ENCODE measurements around the gene IRAG1.
"Not testable (repeated sequence)": the region's sequence is repeated elsewhere in the genome, so short reads cannot be mapped to it uniquely, and the experiment has no call there.

IRAG1 gene

DNA sequence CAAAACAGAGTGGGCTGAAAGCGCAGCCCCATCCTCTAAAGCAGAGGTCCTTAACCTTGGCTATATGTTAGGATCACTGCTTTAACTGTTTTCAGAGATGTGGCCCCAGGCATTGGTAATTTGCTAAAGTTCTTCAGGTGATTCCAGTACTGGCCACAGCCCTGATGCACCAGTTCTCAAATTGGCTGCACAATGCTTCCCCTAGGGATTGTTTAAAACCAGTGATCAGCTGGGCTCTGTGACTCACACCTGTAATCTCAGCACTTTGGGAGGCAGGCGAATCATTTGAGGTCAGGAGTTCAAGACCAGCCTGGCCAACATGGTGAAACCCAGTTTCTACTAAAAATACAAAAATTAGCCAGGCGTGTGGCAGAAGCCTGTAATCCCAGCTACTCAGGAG, 8.4 kb upstream of the IRAG1 start:
- no peak for DNase-seq (ENCODE audit: low read depth)

DNA sequence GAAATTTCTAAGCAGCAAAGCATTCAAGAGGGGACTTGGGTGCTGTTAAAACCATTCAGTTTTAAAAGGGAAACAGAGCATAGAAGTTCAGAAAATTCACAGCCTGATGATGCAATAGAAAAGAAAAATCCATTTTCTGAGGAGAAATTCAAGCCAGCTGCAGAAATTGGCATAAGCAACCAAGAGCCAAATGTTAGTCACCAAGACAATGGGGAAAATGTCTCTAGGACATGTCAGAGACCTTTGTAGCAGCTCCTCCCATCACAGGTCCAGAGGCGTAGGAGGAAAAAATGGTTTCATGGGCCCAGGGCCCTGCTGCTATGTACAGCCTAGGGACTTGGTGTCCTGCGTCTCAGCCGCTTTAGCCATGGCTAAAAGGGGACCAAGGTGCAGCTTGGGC, 5.5 kb upstream of the IRAG1 start:
- DNase-seq (ENCODE audit: low read depth), result no peak

DNA sequence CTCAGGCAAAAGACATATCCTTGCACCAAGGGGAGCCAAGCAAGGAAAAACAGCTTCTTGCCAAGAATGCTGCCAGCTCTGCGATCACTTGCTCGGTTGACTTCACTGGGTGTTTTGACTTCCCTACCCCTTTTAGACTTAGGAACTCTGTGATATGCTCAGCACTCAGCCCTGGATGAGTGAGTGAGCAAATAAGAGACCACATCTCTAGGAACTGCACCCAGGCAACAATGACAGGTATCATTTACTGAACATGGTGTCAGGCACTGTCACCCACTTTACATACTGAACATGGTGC, 3.7 kb upstream of the IRAG1 start:
- no peak for DNase-seq (ENCODE audit: low read depth)

DNA sequence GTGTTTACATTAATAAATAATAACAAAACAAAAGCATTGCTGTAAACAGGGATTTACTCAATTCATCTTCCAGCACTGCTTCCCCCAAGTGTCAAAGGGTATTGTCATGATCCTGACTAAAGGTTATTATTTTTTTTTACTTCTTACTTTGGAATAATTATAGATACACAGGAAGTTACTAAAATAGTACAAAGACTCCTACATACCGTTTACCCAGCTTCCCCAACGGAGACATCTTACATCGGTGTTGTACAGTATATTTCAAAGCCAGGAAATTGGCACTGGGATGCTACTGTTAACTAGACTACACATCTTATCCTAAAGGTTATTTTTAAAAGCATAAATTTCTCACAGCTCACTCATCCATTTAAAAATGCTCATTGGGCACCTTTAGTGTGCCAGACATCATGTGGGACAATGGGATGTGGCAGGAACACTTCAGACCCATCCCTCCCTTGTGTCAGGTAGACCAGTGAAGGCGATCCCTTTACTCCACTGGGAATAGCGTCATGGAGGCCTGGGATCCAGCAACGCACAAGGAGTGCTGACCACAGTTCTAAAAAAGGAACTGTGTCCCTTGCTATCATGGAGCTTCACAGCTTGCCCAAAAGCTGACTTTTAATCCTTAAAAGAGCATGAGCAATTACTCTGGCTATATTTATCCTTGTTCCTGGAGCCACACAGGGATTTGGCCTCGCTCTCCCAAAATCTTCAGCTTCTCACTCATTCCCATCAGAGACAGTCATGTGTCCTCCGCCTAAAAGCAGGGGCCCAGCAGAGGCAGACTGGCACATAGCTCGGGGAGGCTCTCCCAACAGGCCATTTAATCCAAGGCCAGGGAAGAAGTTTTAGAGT, 3.1 kb upstream of the IRAG1 start:
- DNase-seq (ENCODE audit: low read depth), result no peak

DNA sequence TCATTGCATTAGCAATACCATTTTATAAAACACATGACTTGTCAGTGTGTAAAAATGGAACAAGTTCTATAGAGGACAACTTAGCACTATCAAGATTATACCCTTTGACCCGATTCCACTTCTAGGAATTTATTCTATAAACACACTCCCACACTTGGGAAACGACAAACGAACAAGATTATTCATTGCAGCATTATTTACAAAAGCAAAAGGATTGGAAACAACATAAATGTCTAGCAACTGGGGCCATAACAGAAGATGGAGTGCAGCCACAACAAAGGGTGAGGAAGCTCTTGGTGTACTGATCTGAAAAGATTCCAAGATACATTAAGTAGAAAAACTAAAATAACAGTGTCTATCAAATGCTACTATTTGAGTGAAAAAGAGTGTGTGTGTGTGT, 2.3 kb upstream of the IRAG1 start:
- DNase-seq (ENCODE audit: low read depth), result no peak

DNA sequence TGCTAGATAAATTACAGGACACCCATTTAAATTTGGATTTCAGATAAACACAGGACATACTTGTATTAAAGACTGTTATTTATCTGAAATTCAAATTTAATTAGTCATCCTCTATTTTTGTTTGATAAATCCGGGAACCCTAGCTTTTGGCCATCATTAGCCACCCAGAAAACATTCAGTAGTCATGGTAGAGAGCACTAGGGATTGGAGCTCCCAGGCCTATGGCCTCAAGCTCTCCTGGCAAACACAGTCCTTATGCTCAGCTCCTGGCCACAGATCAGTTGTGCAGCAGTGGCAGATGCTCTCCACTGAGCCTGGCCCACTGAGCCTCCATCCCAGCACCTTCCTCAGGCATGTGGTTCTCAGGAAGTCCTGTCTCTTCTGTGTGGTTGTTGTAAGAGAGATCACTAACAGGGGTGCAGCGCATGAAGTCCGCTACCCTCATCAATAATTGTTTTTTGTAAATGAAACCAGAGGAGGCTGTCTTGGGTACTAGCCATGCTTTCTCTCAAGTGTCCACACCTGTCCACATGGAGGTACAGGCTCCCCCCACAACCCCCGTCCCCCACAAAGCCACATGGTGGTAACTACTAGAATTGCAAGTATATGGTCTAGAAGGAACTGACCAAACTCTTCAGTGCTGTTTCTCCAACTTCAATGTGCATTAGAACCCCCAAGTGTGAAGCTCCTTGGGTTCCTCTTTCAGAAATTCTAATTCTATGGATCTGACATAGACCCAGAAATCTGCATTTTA, 1.1 kb upstream of the IRAG1 start:
- no peak for DNase-seq (ENCODE audit: low read depth)

DNA sequence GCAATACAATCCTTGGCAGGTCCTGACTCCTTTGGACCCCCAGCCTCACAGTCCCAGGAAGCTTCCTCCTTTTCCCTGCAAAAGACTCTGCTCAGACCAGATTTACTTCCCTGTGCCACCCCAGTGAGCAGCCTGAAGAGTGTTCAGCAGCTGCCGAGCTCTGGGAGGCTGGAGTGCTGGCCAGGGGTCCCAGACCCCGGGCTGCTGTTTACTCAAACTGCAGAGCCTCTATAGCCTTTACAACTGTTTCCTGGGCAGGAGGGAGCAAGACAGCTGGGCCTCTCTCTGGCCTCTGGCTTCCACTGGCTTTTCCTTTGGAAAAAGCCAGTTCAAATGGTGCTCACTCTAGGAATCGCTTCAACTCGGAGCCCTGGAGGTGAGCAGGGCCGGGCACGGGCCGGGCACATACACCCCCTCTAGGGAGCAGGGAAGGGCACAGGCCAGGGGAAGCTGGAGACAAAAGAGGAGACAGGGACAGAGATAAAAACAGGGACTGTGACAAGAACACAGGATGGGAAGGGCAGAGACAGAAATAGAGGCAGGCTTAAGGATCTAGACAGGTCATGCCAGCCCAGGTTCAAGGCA, 932 bp downstream of the IRAG1 start:
- DNase-seq (ENCODE audit: low read depth), result no peak

DNA sequence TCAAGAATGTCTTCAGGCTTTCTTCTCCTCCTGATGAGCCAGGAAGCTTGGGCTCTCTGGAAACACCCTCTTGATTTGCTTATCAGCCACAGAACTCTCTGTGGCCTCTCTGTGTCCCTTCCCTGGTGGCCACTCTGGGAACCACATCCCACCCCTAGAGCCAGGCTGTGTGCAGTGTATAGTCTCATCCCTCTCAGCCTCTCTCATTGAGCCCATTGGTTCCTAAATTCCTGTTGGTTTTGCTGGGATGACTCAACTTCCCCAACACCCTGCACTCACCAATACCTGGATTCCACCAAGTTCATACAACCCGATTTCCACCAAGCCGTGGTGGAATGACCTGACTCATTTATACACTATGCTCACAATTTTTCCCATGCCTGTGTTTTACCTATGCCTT, 5.2 kb downstream of the IRAG1 start:
- no peak for DNase-seq (ENCODE audit: low read depth)

DNA sequence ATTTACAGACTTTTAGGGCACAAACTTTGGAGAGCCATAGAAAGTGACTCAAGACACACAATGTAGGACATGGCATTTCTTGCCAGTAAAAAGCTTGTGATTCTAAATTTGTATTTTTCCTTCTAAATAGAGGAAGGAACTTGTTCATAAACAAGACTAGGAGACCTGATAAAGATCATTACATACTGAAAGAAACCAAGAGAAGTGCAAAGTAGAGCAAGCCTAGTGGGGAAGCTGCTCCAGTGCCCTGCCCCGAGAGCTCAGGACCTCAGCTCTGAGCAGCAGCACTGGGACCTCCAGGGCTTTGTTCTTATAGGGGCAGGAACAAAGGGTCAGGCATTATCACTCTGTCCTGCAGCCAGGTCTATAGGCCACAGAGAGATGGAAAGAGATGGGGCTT, 7.2 kb downstream of the IRAG1 start:
- DNase-seq (ENCODE audit: low read depth), result no peak

DNA sequence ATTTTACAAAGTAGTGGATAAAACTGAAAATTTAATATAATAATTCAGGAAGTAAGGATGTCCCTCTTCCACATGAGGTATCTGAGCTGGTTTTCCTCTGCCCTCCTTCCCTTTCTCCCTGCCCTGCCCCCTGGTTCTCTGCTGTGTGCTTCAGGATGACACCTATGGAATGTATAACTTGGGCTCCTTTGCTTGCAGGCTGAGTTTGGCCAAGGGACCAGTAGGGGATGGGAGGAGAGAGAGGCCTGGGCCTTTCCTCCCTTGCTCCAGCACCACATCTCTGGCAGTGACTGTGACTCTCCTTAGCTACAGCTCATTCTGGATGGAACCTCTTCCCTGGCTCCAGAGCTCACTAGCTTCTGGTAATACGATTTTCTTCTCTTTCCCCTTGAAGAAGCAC, 10.1 kb downstream of the IRAG1 start:
- no peak for DNase-seq (ENCODE audit: low read depth)

DNA sequence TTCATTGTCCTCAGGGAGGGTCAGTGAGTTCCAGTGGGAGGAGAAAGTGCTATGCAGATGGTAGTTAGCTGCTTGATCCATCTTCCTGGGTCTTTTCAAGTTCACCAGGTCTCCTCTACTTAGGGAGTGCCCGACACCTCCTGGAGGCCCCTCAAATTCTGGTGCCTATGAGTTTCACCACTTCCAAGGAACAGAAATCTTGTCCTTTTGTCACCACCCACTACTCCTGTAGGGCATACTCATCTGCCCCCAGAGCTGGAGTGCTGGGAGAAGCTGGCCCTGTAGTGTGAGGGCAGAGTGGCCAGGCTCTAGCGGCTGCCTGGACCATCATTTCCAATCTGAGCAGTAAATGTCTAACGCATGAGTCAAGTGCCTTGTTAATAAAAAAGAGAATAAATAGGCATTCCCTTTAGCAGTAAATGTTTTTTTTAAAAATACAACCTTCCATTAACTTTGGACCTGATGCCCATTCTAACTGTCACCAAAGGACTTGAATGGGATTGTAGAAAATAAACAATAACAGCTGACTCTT, 12.5 kb downstream of the IRAG1 start:
- DNase-seq (ENCODE audit: low read depth), result no peak

DNA sequence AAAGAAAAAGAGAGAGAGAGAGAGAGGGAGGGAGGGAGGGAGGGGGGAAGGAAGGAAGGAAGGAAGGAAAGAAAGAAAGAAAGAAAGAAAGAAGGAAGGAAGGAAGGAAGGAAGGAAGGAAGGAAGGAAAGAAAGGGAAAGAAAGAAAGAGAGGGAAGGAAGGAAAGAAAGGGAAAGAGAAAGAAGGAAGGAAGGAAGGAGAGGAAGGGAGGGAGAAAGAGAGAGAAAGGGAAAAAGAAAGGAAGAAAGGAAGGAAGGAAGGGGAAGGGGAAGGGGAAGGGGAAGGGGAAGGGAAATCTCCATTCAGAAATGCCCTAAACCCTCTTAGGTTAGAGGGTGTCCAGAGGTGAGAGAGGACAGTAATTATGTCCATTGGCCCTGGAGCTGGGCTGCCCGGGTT, 13.3 kb downstream of the IRAG1 start:
- DNase-seq (ENCODE audit: low read depth), result not testable (repeated sequence)

DNA sequence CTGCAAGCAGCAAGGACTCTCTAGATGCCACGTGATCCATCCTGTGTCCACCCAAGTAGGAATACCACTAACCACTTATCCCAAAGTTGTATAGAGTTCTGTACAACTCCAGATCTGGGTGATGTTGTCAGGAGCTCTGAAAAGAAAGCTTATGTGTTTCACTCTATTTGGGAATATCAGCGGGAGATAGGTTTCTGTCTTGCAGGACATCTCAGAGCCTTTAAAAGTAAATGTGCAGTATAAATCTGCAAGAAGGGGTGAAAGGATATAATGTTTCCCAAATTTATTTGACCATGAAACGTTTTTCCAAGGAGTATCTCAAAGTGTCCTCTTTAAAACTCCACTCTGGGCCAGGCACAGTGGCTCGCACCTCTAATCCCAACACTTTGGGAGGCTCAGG, 13.9 kb downstream of the IRAG1 start:
- DNase-seq (ENCODE audit: low read depth), result no peak

DNA sequence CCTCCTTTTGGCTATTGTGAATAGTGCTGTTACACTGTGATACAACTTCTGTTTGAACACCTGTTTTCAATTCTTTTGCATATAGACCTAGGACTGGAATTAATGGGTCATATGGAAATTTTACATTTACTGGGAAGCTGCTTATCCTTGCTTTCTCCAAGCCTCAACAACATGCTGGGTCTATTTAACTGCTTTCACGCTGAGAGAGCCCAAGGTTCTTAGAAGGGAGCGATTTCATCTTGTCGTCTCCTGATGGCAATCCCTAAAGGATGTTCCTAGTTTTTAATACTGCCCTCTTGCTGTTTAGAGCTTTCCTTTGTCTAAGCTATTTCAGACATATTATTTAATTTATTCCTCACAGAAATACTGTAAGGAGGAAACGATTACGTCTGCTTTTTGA, 15.5 kb downstream of the IRAG1 start:
- DNase-seq (ENCODE audit: low read depth), result no peak

DNA sequence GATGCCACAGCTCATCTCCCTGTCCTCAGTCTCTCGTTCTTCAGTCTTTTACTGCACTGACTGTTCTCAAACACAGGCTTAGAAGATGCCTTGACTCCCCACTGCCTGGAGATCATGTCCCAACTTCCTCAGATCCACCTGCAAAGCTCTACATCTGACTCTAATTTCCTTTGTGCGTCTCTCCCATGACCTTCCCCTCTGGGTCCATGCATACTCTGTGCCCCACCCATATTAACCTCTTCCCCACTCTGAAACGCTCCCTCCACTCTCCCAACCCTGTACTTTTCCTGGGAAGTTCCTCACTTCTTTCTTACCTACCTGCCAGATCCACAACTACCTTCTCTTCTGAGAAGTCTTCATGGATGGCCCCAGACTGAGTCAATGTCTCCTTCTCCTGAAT, 16.6 kb downstream of the IRAG1 start:
- DNase-seq (ENCODE audit: low read depth), result no peak

DNA sequence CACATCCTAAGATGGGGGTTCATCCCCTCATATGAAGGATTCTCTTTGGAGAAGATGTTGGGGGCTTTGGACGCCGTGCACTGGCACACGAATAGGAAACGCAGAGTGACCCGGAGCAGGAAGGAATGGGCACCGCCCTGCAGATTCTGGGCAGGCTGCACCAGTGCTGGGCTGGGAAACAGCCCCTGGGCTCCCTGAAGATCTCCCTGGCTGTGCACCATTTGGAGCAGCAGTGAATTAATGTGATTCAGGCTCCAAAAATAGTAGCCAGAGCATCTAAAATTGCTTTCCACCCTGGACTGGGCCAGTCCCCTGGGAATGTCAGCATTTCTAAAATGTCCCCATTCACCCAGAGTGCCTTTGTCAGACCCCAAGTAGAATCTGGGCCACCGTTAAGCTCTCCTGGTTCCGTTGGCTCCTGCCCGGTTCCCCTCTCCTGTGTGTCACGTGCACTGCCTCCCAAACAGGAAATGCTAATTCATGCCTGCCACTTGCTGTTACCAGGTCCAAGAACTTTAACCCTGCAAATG, 18.6 kb downstream of the IRAG1 start:
- no peak for DNase-seq (ENCODE audit: low read depth)

DNA sequence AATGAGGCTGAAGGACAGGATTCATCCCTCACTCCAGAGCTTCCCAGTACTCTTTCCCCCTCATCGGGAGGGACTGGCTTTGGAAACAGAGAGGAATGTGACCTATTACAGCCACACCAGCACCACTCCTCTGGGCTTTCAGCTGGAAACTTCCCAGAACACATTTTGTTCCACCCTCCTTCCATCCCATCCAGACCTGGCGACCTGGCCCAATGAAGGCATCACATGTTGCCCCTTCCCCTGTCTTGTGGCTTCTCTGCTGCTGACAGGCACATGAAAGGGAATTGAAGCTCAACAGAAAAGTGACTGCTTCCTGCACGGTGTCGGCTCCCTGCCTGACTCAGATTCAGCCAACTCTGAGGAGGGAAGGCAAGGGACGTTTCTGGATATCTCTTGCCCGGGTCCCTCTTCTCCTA, 19.1 kb downstream of the IRAG1 start:
- DNase-seq (ENCODE audit: low read depth), result no peak

DNA sequence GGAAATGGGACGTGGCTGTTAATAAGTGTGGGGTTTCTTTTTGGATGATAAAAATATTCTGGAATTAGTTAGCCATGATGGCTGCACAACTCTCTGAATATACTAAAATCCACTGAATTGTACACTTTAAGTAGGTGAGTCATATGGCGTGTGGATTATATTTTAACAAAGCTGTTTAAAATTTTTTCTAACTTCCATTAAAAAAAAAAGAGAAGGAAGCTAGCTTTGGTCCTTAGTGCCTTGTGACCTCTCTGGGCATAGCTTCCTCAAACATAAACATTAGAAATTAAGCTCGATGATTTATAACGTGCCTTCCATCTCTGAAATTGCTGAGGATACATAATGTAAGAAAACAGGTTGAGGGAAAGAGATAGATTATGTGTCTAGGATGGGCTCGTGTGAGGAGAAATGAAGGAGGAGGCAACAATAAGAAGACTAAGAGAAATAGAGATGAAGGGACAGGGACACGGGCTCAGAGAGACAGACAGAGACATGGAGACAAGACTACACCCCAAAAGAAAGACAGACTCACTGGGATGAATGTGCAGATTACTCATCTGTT, 20.0 kb downstream of the IRAG1 start:
- no peak for DNase-seq (ENCODE audit: low read depth)

DNA sequence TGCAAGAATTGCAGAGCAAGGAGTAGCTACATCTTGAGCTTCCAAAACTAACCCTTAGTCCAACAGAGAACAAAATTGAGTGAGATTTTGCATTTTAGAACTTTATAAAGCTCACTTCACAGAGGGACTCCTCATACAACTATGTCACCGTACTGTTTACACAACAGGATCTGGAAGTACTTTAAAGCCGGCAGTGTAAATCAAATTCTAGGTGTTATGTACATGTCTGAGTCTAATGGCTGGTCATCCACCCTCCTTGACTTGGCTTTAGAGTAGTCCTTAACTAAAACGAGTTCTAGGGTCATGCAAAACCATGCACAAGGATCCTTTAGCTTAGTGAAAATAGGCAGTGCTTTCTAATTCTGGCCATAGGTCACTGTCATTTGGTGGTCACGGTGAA, 23.5 kb downstream of the IRAG1 start:
- DNase-seq (ENCODE audit: low read depth), result no peak

DNA sequence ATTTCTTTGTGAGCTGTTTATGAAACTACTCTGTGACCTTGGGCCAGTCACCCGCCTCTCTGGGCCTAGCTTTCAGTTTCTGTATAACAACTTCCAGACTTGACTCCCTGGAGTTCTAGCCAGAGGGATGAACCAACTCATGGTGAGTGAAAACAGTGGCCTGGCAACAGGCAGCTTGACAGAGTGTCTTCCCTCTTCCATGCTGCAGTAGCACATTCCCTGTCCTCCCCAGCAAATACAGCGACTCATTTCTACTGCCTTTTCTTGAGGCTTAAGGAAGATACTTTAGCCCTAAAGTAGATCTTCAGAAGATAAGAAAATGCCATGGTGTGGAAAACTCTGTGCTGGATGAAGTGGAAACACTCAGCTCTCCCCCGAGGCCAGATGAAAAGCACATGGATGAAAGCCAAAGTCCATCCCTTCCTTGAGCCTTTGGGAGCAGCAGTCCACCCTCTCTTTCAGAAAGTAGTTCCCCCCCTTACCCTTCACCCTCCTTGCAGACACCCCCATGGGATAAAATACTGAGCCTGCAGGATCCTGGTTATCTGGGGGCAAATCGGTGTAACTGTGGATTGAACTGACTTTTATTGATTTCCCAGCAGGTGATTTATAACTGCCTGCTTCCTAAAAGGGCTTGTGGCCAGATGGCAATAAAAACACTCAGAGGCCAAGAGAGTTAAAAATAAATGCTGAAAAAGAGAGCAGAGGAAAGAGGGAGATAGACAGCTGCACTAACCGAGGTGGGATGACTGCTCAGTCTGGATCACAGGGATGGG, 24.1 kb downstream of the IRAG1 start:
- DNase-seq (ENCODE audit: low read depth), result no peak

DNA sequence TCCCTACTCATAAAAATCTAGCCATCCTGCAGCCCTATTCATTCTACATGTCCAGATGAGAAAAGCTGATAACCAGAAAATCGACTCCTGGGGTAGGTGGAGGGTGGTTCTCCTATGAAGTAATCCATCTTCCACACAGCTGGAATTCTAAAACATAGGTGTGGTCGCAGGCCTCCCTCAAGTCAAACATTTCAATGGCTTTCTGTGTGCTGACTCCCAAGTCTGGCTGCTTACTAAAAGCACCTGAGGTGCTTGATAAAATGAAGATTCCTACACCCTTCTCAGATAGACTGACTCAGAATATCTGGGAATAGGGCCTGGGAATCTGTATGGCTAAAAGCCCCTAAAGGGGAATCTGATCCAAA, 26.1 kb downstream of the IRAG1 start:
- no peak for DNase-seq (ENCODE audit: low read depth)

All from activated T-cell treated with anti-CD3 and anti-CD28 coated beads for 48 hours (primary cell).